HepG2 (cell line): Measurements from ENCODE around the gene PERP. TPM values are rescaled to one million over a fixed set of nuclear protein-coding genes. Genes with fewer than 3 reads are reported as not detected.

ENCODE experiments used
- ATAC-seq: fragments of 200-7000 bp; cut with Tn5 transposase; 3 replicates; pipeline ENCODE4 v1.9.1; 2020; ENCODE audit warnings: mild to moderate bottlenecking, moderate library complexity
- BruUV-seq: library from RNA; stranded (reverse); fragments of 400-500 nt; replicated peaks from 2 replicates; lab custom pipeline; 2021; lab: Mats Ljungman, UMichigan
- CTCF ChIA-PET: fragments of 300-600 bp; formaldehyde crosslinking; extraction: SDS; loops from one replicate; lab custom pipeline; 2021; ENCODE audit warnings: low total read pairs, inconsistent platforms, low intra/inter-chr PET ratio; lab: Yijun Ruan, JAX
- POLR2A ChIA-PET: fragments of 350-600 bp; sonication (Branson Sonifier 250); formaldehyde crosslinking; loops from one replicate; lab custom pipeline; 2020; ENCODE audit warnings: antibody characterized with exemption, inconsistent platforms; lab: Yijun Ruan, JAX
- DNase-seq: peaks from one replicate; pipeline ENCODE4 v3.0.0-alpha.2; 2015; ENCODE audit warnings: low spot score
- FAIRE-seq: peaks from 3 replicates; lab custom pipeline; 2011; peaks lifted over from hg19 to GRCh38; lab: Jason Lieb, UNC
- H2AFZ ChIP-seq: one replicate; pipeline ENCODE4 v1.6.1; 2011; ENCODE audit warnings: low read length, inconsistent platforms
- H3K27ac ChIP-seq: fragments of 300-600 bp; 3 replicates; pipeline ENCODE4 v1.8.0; 2011; ENCODE audit warnings: mixed run types, mild to moderate bottlenecking, mixed read lengths, low read length, inconsistent platforms; ENCODE audit not compliant: insufficient read depth; ENCODE audit errors: extremely low read length
- H3K27me3 ChIP-seq, 2 experiments: fragments of 200-600 bp in 1 of 2; 2 replicates in 1 of 2; 3 replicates in 1 of 2; pipeline versions ENCODE4 v1.6.0 to v1.8.0; 2011; ENCODE audit warnings: low read length in 2 of 2, mild to moderate bottlenecking in 2 of 2, moderate library complexity in 2 of 2, inconsistent platforms in 1 of 2; ENCODE audit not compliant: insufficient read depth in 2 of 2, control insufficient read depth in 1 of 2
- H3K36me3 ChIP-seq, 2 experiments: fragments of 200-600 bp in 1 of 2; replicated peaks in 1 of 2; 2 replicates in 1 of 2; 3 replicates in 1 of 2; pipeline versions ENCODE4 v1.5.1 to v1.8.0; 2011; ENCODE audit warnings: low read length in 2 of 2, inconsistent platforms in 1 of 2; ENCODE audit not compliant: insufficient read depth in 2 of 2, control insufficient read depth in 1 of 2
- H3K4me1 ChIP-seq: 2 replicates; pipeline ENCODE4 v1.5.1; 2012; ENCODE audit warnings: low read length, inconsistent platforms; ENCODE audit not compliant: insufficient read depth
- H3K4me2 ChIP-seq: 2 replicates; pipeline ENCODE4 v1.6.0; 2011; ENCODE audit warnings: low read depth, low read length, inconsistent platforms
- H3K4me3 ChIP-seq, 3 experiments: fragments of 200-600 bp in 1 of 3; sonication (generic), shearing (Covaris generic) in 1 of 3; replicated peaks in 1 of 3; 2 replicates each; pipeline ENCODE4 v1.5.1; 2011 to 2016; ENCODE audit warnings: low read length in 3 of 3, inconsistent platforms in 2 of 3, low read depth in 2 of 3, mild to moderate bottlenecking in 2 of 3, control low read depth in 1 of 3, mixed read lengths in 1 of 3; ENCODE audit not compliant: insufficient read depth in 1 of 3
- H3K79me2 ChIP-seq: one replicate; pipeline ENCODE4 v1.6.1; 2011; ENCODE audit warnings: low read length, inconsistent platforms; ENCODE audit not compliant: insufficient read depth
- H3K9ac ChIP-seq: 2 replicates; pipeline ENCODE4 v1.6.0; 2011; ENCODE audit warnings: mild to moderate bottlenecking, low read depth, low read length, inconsistent platforms; ENCODE audit not compliant: insufficient read depth
- H3K9me3 ChIP-seq: 2 replicates; pipeline ENCODE4 v1.5.1; 2012; ENCODE audit warnings: mild to moderate bottlenecking, low read length
- H4K20me1 ChIP-seq: 2 replicates; pipeline ENCODE4 v1.6.0; 2011; ENCODE audit warnings: inconsistent platforms, mild to moderate bottlenecking, low read length, moderate library complexity; ENCODE audit not compliant: insufficient read depth
- HNRNPH1 ChIP-seq: fragments of 200-400 bp; formaldehyde crosslinking; optimal IDR thresholded peaks from 2 replicates; pipeline ENCODE3; 2017; ENCODE audit warnings: mild to moderate bottlenecking, low read depth, low read length
- KLF11 ChIP-seq: IDR thresholded peaks from 2 replicates; pipeline ENCODE4 v1.6.1; 2016; ENCODE audit warnings: missing compliant biosample characterization
- PRDM10 ChIP-seq: sonication (generic); formaldehyde crosslinking; IDR thresholded peaks from 2 replicates; pipeline ENCODE4 v1.4.0; 2020; ENCODE audit warnings: low read depth, missing genetic modification reagents
- RAD21 ChIP-seq: fragments of 450-650 bp; formaldehyde crosslinking; IDR thresholded peaks from 2 replicates; pipeline ENCODE4 v1.5.0; 2020; ENCODE audit warnings: mild to moderate bottlenecking
- RBFOX2 ChIP-seq: fragments of 200-400 bp; formaldehyde crosslinking; IDR thresholded peaks from 2 replicates; pipeline ENCODE4 v1.6.1; 2017; ENCODE audit warnings: low read depth, mild to moderate bottlenecking, low read length
- SOX13 ChIP-seq, 3 experiments: fragments of 450-650 bp in 1 of 3; sonication (generic) in 1 of 3; formaldehyde crosslinking in 1 of 3; IDR thresholded peaks in 2 of 3; conservative IDR thresholded peaks in 1 of 3; 2 replicates each; pipeline versions ENCODE4 v1.5.0 to v1.6.1; 2016 to 2020; ENCODE audit warnings: antibody characterized with exemption in 1 of 3, mild to moderate bottlenecking in 1 of 3, missing compliant biosample characterization in 1 of 3, missing genetic modification reagents in 1 of 3, moderate library complexity in 1 of 3
- SRSF4 ChIP-seq: fragments of 200-400 bp; formaldehyde crosslinking; IDR thresholded peaks from one replicate; pipeline ENCODE4 v1.6.1; 2018; ENCODE audit warnings: mild to moderate bottlenecking, low read depth, low read length, moderate library complexity; ENCODE audit not compliant: poor library complexity, severe bottlenecking
- ZNF530 ChIP-seq: sonication (generic); formaldehyde crosslinking; IDR thresholded peaks from 2 replicates; pipeline ENCODE4 v1.5.0; 2020; ENCODE audit warnings: low read depth, mild to moderate bottlenecking, missing genetic modification reagents
- ZNF546 ChIP-seq: sonication (generic); formaldehyde crosslinking; conservative IDR thresholded peaks from 2 replicates; pipeline ENCODE4 v1.8.1; 2023; ENCODE audit warnings: mild to moderate bottlenecking, missing genetic modification reagents
- ZNF816 ChIP-seq: sonication (generic); formaldehyde crosslinking; IDR thresholded peaks from 2 replicates; pipeline ENCODE4 v1.8.0; 2022; ENCODE audit warnings: missing genetic modification reagents, mild to moderate bottlenecking, borderline replicate concordance
- ZNF878 ChIP-seq: sonication (generic); formaldehyde crosslinking; IDR thresholded peaks from 2 replicates; pipeline ENCODE4 v1.8.1; 2023; ENCODE audit warnings: mild to moderate bottlenecking, missing genetic modification reagents, moderate library complexity
- WGBS: methylation state at CpG from one replicate; pipeline ENCODE4 v1.1.6; 2017; ENCODE audit warnings: low lambda C conversion rate; 5-methylcytosine and 5-hydroxymethylcytosine counted together
- in situ Hi-C: cut with HindIII; loops from 2 replicates; pipeline ENCODE4 v1.10.0; 2017; ENCODE audit warnings: low pct_unique_long_range_greater_than_20kb; ENCODE audit not compliant: extremely low pct_ligation_motif_present
- intact Hi-C: fragments of 100-400 bp; cut with micrococcal nuclease; formaldehyde crosslinking; loops from one replicate; pipeline ENCODE4 v1.10.0; 2022; ENCODE audit not compliant: unreplicated experiment
- polyA plus RNA-seq, 8 experiments: library from polyadenylated mRNA; depleted of rRNA in 3 of 8; stranded (reverse) in 7 of 8; unstranded in 1 of 8; fragments of >200 nt; fragmentation: Illumina TruSeq in 4 of 8; extraction: Trizol in 4 of 8; gene quantifications; 2 replicates each; pipeline versions ENCODE4 v1.2.1 to v1.2.3, GENCODE V29; 2011 to 2016; ENCODE audit warnings: low read depth in 4 of 8, missing spikeins in 1 of 8, mixed read lengths in 1 of 8; ENCODE audit not compliant: insufficient read depth in 1 of 8
- total RNA-seq, 5 experiments: library from RNA; depleted of rRNA; stranded (reverse); fragments of >200 nt; fragmentation: Illumina TruSeq; extraction: Trizol; gene quantifications; 2 replicates each; pipeline ENCODE4 v1.2.3, GENCODE V29; 2016; ENCODE audit warnings: low read depth in 1 of 5
- TF ChIP-seq, protein P1 (sequence below): sonication (generic); formaldehyde crosslinking; IDR thresholded peaks from 2 replicates; pipeline ENCODE4 v1.4.0; 2020; ENCODE audit warnings: missing genetic modification reagents
- TF ChIP-seq, protein P2 (sequence below): sonication (generic); formaldehyde crosslinking; IDR thresholded peaks from 2 replicates; pipeline ENCODE4 v1.5.1; 2020; ENCODE audit warnings: mild to moderate bottlenecking, missing genetic modification reagents

PERP gene
- total and polyA plus RNA-seq, 2 of the 13 experiments (the other 11 are each of a cell fraction or from before 2014, with no cell fraction given), result 26.0 to 53.0 TPM

DNA sequence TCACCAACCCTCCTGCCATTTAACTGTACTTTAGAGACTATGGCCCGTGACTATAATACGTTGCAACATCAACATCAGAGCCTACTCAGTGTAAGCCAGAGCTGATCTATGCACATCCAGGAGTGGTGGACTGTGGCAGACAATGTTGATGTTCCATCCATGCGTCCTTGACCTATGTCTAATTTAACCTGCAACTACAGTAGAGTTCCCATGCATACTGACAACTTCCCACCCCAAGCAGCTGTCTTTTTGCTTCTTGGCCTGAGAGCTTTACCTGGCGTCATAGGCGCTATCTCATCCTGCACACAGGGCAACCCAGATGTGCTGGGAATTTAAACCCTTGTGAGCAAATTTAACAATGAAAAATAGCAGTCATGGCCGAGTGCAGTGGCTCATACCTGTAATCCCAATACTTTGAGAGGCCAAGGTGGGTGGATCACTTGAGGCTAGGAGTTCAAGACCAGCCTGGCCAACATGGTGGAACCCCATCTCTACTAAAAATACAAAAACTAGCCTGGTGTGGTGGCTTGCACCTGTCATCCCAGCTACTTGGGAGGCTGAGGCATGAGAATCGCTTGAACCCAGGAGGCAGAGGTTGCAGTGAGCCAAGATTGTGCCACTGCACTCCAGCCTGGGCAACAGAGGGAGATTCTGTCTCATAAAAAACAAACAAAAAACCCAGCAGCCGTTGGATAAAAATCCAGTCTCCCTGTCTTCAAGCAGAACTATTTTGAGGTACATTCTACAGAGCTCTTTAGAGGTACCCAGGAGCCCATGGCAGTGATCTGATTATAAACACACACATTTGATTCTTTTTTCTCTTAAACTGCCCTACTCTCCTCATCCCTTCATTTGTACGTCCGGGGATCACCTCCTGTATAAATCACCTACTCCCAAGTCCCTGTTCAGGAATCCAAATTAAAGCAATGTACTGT is 22.0 kb downstream of the PERP start:
- POLR2A ChIA-PET, result interaction anchor here (1.7 kb wide), 1 partner anchor 21 kb away, joined by 14 read pairs; no protein-coding TSS in a partner anchor
- Histone ChIP-seq H3K4me2 (peak overlapping the region; percentile 69), H3K4me1 (peaks cover 54% of the 10 kb centered on the region), H3K9me3 (no peaks in the 10 kb centered on the region), H3K79me2 (no peaks in the 10 kb centered on the region), H3K4me3 (peak overlapping the region; percentile 8 to 38 (median 19); a peak in 3 of 6 replicates), H4K20me1 (no peaks in the 10 kb centered on the region), H3K36me3 (peaks cover 0 to 3% of the 10 kb centered on the region in 2 experiments; a peak in 1 of 5 replicates), H3K27ac (peak overlapping the region; percentile 48), H3K27me3 (no peaks in the 10 kb centered on the region), H3K9ac (no peak overlapping the region), H2AFZ (no peak overlapping the region)
- CTCF ChIA-PET, result no interaction called here
- ATAC-seq, result peak; percentile 91
- FAIRE-seq, result peak; percentile 91
- BruUV-seq, result no TSS peak
- DNase-seq, result peak; percentile 96
- intact Hi-C loops, result loop anchor here (10.0 kb wide), 1 partner anchor 730 kb away; no protein-coding TSS in a partner anchor
- in situ Hi-C loops, result no loop called here
- 4% methylated on average over 10 of the region's 10 CpGs for WGBS
- TF ChIP-seq KLF11 (CRISPR knock-in tag) (0 out of 2 replicates have a peak, but pooled peaks have one; percentile 59), ZNF816 (CRISPR knock-in tag) (no peak), ZNF530 (CRISPR knock-in tag) (no peak), RBFOX2 (no peak), ZNF546 (CRISPR knock-in tag) (no peak), SRSF4 (no peak), PRDM10 (CRISPR knock-in tag) (0 out of 2 replicates have a peak, but pooled peaks have one; percentile 68), RAD21 (no peak), ZNF878 (0 out of 2 replicates have a peak, but pooled peaks have one; percentile 67), SOX13 (IDR thresholded peaks at IDR 0.05) (peak; percentile 89), SOX13 (CRISPR knock-in tag; conservative IDR thresholded peaks at IDR 0.05 in 1 of 2, IDR thresholded peaks at IDR 0.05 in 1 of 2) (peak in 1 of 2 experiments; percentile 94; a peak in 2 of 4 replicates), HNRNPH1 (no peak)
- TF ChIP-seq, protein P1, sequence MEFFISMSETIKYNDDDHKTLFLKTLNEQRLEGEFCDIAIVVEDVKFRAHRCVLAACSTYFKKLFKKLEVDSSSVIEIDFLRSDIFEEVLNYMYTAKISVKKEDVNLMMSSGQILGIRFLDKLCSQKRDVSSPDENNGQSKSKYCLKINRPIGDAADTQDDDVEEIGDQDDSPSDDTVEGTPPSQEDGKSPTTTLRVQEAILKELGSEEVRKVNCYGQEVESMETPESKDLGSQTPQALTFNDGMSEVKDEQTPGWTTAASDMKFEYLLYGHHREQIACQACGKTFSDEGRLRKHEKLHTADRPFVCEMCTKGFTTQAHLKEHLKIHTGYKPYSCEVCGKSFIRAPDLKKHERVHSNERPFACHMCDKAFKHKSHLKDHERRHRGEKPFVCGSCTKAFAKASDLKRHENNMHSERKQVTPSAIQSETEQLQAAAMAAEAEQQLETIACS (CRISPR knock-in tag), result no peak
- TF ChIP-seq, protein P2, sequence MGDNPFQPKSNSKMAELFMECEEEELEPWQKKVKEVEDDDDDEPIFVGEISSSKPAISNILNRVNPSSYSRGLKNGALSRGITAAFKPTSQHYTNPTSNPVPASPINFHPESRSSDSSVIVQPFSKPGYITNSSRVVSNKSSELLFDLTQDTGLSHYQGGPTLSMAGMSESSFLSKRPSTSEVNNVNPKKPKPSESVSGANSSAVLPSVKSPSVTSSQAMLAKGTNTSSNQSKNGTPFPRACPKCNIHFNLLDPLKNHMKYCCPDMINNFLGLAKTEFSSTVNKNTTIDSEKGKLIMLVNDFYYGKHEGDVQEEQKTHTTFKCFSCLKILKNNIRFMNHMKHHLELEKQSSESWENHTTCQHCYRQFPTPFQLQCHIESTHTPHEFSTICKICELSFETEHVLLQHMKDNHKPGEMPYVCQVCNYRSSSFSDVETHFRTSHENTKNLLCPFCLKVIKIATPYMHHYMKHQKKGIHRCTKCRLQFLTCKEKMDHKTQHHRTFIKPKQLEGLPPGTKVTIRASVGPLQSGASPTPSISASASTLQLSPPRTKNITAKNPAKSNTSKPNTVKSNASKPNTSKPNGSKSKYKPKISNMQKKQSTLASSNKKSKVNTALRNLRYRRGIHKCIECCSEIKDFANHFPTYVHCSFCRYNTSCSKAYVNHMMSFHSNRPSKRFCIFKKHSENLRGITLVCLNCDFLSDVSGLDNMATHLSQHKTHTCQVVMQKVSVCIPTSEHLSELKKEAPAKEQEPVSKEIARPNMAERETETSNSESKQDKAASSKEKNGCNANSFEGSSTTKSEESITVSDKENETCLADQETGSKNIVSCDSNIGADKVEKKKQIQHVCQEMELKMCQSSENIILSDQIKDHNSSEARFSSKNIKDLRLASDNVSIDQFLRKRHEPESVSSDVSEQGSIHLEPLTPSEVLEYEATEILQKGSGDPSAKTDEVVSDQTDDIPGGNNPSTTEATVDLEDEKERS (CRISPR knock-in tag), result 0 out of 2 replicates have a peak, but pooled peaks have one; percentile 22
